GM19193 (cell line): ENCODE results near the gene NPAS3.

Source experiments
- POLR2A ChIP-seq: IDR thresholded peaks from 4 replicates; pipeline ENCODE4 v1.6.1; 2011; ENCODE audit not compliant: insufficient read depth, insufficient read length; ENCODE audit errors: extremely low read depth

The NPAS3 gene

GRCh38 chr14:33647385-33647786, 708.7 kb downstream of the NPAS3 start:
- TF ChIP-seq POLR2A: no peak

DNA sequence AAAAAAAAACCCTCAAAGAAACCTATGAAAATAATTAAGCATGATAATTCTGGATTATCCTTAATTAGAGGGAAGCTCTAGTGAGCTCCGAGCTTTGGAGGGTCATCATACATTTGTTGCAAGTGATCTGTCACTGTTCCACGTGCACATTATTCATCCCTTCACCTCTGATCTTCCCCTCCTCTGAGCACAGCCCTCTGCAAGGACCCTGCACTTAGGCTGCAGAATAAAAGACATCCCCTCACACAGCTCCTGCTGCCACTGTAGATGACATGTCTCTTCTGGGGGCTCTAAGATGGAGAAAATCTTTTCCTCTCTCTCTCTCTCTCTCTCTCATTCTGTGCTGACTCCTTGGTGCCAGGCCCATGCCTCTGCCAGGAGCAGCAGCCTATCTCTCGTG, 711.8 kb downstream of the NPAS3 start:
- TF ChIP-seq POLR2A: no peak

GRCh38 chr14:33652566-33653307, 714.1 kb downstream of the NPAS3 start:
- TF ChIP-seq POLR2A: no peak

DNA sequence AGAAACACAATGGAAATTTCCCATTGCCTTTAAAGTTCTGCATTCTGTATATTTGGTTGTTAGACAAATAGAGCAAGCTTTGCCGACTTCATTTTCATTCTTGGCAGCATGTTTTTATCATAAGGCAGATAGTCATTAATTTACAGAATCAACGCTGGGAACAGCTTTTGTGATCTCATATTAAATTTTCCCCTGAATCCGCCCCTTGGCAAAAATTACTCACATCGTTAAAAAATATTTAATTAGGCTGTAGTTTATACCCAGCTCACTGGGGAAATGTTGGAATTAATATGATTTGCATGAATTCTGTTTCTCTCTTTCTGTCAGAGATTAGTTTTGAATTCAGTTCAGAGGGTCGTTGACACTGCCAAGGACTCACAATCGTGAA, 714.6 kb downstream of the NPAS3 start:
- TF ChIP-seq POLR2A: no peak

DNA sequence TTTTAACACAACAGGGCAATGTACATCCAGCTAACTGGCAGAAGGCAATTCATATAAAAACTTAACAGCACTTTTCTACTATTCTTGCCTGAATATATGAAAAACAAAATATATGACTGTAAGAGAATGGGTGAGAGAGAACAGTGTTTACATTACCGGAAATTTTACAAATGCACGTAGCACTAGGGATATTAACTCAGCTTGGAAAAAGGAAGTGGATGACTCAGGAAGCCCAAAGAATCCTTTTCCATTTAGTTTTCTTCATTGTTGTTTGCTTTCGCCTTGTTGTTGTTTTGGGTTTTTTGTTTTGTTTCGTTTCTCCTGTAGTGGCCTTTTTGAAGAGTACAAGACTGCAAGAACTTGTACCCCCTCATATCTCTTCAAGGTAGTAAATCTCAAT, 716.7 kb downstream of the NPAS3 start:
- TF ChIP-seq POLR2A: no peak

DNA sequence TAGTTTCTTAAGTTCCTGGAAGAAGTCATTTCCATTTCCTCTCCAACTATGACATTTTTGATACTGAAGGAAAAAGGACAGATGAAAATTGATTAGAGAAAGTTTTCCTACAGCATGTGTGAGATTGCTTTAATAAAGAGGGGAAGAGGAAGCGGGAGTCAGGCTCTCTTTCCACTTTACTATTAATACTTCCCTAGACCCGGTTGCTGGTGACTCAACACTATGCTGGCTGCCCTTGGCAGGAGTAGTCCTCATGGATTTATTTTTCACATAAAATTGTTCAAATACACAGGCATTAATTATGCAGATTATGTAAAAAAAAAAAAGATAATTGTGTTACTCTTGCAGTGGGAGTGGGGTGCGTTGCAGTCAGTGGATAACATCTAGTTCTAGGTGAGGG, 718.8 kb downstream of the NPAS3 start:
- TF ChIP-seq POLR2A: no peak

DNA sequence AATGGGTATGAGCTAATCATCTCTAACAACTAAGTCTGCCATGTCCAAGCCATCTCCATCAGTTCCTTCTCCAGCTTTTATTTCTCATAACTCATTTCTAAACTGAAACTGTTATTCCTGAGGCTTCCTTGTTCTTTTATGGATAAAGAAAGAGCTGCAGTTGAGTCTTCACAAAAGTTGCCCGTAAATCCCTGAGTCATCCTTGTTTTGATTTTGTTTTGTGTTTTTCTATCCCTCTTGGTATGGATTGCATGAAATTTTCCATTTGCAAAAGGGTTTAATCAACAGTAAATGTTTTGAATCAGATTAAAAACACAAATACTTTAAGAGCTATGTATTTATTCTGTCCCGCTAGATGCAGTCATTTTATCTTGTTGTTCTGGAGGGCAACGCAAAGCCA, 721.6 kb downstream of the NPAS3 start:
- no peak for TF ChIP-seq POLR2A

DNA sequence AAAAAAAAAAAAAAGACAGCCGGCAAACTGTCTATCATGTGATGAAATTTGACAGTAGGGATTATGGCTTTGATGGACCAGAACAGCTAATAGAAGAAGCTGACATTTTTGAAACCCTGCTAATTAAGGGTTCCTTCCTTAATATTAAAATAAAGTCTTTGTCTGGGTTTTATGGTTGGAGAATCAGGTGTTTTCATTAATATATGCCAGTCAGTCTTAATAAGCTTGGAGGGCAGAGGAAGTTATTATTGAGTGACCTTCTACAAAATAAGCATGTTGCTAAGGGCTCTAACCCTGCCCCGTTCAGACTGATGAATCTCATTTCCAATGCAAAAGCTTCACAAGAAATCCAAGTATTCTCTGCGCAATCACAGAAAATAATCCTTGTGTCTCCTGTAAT, 722.4 kb downstream of the NPAS3 start:
- no peak for TF ChIP-seq POLR2A

DNA sequence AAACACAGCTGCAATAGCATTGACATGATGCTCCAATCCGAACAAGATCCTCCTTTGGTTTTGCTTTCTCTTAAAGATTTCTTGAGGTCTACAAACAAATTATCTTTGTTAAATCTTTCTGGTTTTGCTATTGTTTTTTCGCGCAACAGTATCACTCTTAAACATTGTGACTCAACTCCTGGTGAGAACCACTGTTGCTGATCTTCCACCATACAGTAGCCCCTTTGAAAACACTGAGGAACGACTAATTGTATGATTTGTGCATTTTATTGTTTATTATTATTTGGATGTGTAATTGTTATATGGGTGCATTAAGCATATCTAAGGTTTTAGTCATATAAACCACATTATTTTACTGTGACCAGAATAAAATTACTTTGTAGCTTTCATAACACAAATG, 729.4 kb downstream of the NPAS3 start:
- no peak for TF ChIP-seq POLR2A

GRCh38 chr14:33669111-33669510, 730.4 kb downstream of the NPAS3 start:
- TF ChIP-seq POLR2A: no peak

DNA sequence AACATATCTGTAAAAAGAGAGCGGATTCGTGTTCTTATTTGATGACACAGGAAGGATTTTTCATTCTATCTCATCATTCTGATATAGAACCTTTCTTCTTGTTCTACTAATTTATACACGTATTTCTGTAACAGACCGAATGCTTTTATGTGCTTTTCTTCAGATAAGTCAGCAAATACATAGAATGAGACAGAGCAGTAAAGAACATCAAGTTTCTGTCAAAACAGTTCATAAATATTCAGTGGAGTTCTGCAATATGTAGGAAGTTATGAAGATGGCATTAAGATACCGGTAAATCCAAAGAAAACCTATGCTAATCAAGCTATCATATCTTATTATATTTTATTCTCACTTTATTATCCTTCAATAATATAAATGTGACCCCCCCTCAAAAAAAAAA, 731.6 kb downstream of the NPAS3 start:
- no peak for TF ChIP-seq POLR2A

DNA sequence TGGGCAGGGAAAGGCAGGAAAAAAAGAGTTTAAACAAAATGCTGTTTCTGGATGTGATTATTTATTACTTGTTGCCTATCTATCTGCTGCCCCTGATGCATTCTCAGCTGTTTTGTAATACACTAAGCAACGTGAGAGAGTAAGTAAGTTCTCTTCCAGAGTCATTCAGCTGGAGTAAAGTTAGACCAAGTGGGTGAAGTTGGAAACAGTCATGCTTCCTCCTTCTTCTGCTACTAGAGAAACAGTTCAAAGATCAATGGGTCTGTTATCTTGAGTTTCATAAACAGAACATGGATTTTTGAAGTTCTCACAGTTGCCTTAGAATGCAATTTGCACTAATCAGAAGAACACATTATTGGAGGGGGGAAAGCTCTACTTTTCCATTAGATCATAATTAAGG, 732.9 kb downstream of the NPAS3 start:
- TF ChIP-seq POLR2A: no peak

DNA sequence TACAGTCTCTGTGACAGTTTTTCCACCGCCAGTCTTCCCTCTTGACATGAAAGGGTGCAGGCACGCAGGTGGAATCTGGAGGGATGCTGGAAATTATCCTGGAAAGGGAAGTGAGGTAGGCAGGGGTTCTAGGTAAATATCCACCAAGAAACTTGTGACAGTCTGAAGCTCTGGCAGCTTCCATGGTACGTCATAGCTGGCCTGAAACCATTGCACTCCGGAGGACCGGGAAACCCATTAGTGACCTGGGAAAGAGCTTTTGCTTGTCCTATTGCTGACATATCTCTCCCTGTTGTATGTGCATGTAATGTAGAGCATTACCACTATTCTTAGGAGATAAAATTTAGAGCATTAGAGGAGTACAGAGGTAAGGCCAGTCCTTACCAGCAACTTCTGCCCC, 736.2 kb downstream of the NPAS3 start:
- no peak for TF ChIP-seq POLR2A

DNA sequence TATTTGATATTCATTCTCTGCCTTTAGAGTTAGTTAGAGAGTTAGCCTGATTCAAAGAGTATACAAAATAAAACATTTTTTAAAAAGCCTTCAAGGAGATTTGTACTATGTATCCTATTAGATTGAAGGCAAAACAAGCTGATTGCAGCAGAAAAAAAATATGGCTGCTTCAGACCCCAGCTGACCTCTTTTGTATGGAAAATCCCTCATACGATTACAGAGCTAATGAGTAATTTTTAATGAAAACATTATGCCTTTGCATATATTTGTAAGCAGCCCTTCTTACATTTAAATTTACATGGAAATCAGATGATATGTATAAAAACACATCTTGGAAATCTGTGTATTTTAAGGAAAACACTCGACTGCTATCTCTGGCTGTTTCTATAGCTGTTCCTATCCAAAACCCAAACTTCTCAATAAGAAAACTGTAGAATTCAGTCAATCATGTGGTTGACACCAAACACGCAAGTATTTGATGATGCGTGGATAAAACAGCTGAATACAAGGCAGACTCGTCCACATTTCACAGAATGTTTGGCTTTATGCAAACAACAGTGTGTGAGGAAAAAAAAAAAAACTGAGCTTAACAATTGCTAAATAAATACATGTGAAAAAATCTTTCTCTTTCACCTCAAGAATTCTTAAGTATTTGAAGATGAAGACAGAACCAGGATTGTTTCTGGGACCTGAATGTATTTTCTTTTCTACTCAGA, 736.9 kb downstream of the NPAS3 start:
- TF ChIP-seq POLR2A: no peak

- TF ChIP-seq POLR2A: no peak
These were observed 737.5 kb downstream of the NPAS3 start for GRCh38 chr14:33676135-33676566.

GRCh38 chr14:33676891-33677290, 738.2 kb downstream of the NPAS3 start:
- no peak for TF ChIP-seq POLR2A
